ENCODE measurements around the gene MACROH2A1.

DNA sequence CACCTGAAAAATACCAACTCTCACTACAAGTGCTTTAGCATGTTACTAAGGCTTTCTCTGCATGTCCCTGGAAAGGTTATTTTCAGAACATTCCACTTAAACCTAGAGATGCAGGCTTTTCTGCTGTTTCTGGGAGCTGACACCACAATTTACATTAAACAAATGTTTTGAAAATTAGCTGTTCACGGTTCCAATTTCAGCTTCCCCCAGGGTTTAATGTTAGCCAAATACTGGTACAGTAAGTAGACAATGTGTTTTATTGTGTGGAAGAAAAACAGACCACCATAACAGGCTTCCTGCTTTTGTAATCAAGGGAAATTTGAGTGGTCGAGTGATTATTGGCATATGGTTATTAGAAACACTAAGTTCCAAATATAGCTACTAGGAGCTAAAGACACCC lies 32.0 kb downstream of the MACROH2A1 start:
- TF ChIP-seq, protein P1, sequence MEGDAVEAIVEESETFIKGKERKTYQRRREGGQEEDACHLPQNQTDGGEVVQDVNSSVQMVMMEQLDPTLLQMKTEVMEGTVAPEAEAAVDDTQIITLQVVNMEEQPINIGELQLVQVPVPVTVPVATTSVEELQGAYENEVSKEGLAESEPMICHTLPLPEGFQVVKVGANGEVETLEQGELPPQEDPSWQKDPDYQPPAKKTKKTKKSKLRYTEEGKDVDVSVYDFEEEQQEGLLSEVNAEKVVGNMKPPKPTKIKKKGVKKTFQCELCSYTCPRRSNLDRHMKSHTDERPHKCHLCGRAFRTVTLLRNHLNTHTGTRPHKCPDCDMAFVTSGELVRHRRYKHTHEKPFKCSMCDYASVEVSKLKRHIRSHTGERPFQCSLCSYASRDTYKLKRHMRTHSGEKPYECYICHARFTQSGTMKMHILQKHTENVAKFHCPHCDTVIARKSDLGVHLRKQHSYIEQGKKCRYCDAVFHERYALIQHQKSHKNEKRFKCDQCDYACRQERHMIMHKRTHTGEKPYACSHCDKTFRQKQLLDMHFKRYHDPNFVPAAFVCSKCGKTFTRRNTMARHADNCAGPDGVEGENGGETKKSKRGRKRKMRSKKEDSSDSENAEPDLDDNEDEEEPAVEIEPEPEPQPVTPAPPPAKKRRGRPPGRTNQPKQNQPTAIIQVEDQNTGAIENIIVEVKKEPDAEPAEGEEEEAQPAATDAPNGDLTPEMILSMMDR (IDR thresholded peaks at IDR 0.05): no peak
- TF ChIP-seq, protein P2, sequence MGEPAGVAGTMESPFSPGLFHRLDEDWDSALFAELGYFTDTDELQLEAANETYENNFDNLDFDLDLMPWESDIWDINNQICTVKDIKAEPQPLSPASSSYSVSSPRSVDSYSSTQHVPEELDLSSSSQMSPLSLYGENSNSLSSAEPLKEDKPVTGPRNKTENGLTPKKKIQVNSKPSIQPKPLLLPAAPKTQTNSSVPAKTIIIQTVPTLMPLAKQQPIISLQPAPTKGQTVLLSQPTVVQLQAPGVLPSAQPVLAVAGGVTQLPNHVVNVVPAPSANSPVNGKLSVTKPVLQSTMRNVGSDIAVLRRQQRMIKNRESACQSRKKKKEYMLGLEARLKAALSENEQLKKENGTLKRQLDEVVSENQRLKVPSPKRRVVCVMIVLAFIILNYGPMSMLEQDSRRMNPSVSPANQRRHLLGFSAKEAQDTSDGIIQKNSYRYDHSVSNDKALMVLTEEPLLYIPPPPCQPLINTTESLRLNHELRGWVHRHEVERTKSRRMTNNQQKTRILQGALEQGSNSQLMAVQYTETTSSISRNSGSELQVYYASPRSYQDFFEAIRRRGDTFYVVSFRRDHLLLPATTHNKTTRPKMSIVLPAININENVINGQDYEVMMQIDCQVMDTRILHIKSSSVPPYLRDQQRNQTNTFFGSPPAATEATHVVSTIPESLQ (CRISPR knock-in tag; IDR thresholded peaks at IDR 0.05): no peak
